NCI-H2107 treated with DMSO at 0.1 percent for 48 hours (cell line): ENCODE data around the gene P4HB.

ENCODE experiments used
- DNase-seq: peaks from one replicate; lab custom pipeline; 2025; ENCODE audit not compliant: unreplicated experiment; lab: John Stamatoyannopoulos, UW

P4HB gene

DNA sequence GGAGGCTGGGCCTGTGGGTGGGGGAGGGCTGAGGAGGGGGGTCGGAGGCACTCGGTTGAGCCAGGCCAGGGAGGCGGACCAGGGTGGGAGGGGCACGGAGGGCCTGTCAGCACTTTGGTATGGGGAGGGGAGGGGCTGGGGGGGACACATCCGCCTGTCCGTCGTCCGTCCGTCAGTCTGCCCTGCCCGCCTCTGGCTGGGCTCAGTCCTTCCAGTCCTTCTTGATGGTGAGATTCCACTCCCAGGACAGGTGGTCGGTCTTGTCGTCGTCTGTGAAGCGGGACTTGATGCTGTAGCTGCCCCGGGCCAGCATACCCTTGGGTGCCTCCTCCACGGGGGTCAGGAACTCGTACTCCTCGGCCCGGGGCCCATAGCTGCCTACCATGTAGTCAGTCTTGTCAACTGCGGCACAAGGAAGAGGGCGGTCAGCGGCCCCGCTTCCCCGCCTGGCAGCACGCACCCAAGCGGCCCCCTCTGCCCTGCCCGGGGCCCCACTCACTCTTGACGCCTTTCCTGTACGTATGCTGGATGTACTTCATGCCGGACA is 8.4 kb upstream of the P4HB start:
- DNase-seq, result no peak

DNA sequence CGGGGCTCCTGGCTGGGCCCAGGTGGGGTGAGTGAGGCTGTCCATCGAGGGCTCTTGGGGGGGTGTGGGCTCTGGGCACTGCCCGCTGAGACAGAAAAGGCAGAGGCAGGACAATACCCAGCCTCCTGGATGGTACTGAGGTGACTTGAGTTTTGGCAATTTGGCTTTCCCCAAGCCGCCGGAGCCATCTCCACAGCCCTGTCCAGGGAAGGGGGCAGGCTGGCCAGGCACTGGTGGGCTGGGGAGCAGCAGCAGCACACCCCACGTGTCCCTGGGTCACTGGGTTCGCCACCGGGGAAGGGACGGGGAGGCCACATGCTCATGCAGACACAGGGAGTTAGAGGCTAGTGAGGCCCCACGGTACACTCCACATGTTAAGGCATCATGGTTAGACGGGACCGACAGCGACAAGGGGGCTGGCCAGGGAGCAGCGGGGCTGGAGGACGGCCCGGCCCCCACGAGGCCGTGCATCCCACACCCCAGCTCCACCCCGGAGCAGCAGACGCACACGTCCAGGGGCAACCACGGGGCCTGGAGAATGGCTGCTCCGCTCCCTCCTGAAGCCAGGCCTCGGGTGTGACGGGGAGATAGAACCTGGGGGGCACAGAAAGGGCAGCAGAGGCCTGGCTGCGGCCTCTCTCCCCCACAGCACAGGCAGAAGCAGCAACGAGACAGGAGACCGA is 7.8 kb upstream of the P4HB start:
- DNase-seq, result no peak

DNA sequence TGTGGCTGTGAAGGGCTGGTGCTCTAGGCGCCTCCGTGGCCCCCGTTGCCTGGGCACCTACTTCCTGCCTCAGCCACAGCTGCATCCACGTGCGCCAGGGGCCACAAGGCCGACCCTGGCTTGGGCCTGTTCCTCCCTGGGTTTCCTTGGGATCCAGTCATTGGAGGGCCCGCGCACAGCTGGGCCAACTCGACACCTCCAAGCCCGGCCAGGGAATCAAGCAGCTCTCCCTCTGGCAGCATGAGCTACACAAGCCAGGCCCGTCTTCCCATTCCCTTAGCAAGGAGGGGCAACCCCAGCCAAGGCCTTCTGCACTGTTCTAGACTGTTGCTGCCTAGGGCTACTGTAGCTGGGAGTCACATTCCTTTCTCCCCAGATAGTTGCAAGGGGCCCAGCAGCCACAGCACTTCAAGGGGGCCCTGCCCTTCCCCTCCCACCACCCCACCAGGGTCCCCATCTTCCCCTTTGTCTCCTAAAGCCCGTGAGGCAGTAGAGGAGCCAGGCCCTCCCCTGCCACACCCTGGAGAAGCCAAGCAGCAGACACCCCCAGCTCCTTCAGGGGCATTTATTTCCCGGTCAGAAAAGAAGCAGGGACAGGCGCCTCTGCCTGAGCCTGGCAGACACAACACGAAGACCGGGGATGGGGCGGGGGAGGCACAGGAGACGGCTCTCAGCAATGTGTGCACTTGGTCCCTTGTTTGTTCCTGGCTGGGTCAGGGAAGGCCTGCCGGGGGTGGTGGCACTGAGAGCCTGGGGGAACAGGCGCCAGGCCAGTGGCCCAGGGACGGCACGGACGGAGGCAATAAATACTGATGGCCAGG is 7.0 kb upstream of the P4HB start:
- no peak for DNase-seq

- DNase-seq, result no peak
Measured at GRCh38 chr17:81866440-81867169, 6.3 kb upstream of the P4HB start.

- peak; percentile 83 for DNase-seq
Measured at GRCh38 chr17:81865733-81866439, 5.6 kb upstream of the P4HB start.

DNA sequence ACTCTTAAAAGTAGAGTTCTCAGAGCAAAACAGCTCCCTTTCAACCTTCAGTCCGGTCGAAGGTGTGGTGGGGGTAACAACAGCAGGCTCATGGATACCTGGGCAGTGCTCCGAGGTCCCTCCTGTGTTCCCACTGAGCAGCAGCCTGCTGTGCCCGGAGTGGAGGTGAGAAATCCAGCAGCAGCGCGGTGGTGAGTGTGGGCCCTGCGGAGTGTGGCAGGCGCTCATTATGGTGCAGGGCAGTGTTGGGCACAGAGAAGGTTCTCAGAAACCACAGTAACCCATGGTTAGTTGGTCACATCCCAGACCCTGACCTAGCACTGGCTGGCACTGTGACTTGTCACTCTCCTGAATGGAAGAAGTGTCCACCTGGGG is 5.0 kb upstream of the P4HB start:
- DNase-seq, result no peak

DNA sequence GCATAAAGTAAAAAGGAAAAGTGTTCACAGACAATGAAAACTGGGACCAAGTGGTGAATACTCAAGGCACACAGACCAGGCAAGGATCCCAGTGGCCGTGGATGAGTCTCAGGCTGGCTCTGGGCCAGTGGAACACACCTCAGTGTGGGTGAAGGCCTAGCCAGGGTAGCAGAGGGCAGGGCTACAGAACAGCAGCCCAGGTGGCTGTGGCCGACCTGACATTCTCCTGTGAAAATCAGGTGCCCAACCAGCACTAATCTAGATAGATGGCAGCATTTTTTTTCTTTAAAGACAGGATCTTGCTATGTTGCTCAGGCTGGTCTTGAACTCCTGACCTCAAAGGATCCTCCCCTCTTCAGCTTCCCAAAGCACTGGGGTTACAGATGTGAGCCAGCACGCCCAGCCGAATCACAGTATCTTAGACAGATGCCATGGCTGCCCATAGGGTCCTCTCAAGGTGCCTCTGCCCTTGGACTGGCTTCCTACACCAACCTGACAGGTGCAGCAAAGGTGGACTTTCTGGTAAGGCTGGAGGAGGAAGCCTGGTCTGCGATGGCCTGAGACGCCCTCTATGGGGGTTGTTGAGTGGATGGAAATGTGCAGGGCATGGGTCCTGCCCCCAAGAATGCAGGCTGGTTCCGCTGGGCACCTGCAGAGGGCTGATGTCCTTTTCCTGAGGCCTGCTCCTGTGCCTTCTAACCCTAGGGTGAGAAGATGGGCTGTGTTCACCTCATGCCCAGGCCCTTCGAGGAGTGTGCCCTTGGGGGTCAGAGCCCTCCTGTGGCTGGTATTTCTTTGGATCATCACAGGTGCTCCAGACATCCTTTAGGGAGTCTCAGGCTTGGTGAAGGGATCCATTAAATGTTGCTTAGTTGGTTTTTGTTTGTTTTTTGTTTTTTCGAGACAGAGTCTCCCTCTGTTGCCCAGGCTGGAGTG is 3.8 kb upstream of the P4HB start:
- DNase-seq, result no peak

DNA sequence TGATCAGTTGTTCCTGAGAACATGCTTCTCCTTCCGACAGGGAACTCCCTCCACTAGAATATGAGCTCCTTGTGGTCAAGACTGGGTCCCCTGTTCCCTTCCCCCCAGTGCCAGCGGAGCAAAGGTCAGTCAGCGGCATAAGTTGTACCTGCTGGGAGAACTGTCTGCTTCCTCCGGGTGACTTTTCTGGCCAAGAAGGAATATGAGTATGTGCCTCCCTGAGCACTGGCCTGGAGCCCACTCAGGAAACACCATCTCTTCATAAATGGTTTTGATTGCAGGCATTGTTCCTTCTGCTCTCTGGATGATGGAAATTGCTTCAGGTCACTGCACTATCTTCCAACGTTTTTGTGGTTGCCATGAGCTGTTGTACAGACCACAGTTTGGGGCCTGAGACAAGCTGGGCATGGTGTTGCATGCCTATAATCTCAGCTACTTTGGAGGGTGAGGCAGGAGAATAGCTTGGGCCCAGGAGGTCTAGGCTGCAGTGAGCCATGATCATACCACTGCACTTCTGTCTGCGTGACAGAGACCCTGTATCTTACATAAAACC is 2.9 kb upstream of the P4HB start:
- no peak for DNase-seq

GRCh38 chr17:81860756-81861568 is 627 bp upstream of the P4HB start:
- DNase-seq, result peak; percentile 98

DNA sequence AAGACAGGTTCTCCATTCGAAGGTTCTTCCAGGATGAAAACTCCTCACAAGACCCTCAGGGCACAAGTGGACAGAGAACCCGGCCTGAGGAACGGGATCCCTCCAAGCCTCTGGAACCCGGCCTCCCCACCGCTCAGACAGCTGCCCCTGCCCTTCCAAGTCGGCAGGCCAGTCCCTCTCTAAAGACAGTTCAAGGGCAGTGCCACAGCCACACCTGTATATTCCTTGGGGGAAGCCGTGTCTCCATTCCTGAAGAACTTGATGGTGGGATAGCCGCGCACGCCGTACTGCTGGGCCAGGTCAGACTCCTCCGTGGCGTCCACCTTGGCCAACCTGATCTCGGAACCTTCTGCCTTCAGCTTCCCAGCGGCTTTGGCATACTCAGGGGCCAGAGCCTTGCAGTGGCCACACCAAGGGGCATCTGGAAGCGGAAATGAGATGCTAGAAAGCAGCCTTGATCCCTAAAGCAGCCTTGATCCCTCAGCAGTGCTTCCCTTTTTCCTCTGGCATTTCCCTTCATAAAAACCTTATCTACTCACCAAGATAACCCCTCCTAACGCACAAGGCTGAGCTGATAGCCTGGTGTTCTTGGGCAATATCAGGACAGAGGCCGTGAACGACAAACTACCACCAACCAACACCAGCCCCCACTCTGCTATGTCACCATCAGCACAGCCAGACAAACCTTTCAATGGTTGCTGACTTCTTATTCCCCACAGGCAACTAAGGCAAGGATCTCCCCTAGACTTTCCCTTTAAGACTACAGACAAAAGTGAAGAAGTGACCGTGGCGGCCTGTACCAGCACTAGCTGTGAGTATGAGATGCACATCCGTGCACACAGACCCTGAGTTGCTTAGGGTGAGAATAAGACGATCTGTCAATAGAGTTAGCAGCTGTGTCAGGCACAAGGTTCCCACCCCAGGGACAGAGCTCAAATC is 1.1 kb downstream of the P4HB start:
- no peak for DNase-seq

GRCh38 chr17:81858170-81858966 is 2.0 kb downstream of the P4HB start:
- DNase-seq, result no peak

DNA sequence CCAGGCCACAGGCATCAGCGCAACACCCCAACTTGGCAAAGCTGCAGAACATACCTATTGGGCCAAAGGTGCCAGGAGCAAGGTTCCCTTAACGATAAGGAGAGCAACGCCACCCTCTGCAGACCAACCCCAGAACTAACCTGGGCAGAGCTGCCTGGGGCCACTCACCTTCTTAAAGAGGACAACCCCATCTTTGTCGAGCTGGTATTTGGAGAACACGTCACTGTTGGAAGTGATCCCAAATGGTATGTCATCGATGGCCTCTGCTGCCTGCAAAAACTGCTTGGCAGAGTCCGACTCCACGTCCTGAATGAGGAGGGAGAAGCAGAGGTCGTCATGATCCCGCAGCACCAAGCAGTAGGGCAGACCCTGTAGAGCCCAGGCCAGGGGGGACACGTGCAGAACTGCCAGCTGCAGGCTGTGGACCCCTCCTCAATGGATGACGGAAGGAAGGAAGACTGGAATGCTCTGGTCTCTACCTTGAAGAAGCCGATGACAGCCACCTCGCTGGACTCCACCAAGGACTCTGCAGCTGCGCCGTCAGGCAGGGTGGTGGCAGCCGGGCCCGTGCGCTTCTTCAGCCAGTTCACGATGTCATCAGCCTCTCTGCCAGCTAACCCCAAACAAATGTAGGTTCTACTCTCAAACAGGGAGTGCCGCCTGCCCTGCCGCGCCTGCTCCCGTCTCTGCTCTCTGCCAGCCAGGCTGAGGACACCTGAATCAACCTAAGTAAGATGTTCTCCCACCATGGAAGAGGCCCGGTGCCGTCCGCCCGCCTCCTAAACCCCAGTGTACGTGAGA is 5.2 kb downstream of the P4HB start:
- no peak for DNase-seq

DNA sequence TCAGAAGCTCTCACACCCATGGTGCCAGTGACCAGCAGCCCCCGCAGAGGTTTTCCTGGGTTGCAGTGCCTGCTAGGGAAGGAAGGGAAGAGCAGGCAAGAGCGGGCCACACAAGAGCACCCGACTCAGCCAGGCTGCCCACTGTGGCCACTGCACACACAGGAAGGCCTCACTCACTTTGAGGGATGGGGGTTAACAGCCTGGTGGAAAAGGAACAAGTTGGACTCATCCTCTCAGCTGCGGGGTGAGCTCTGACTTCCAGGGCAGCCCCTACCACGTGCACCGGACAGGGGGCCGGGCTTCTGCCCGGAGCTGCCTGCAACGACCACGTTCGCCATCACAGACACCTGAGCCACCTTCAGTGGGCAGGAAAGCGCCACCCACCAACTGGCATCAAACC is 8.1 kb downstream of the P4HB start:
- no peak for DNase-seq

GRCh38 chr17:81851423-81851822 is 8.9 kb downstream of the P4HB start:
- DNase-seq, result no peak

GRCh38 chr17:81849457-81849856 is 10.9 kb downstream of the P4HB start:
- no peak for DNase-seq
